ENCODE data around the gene PCDH9. TPM values are rescaled to one million over a fixed set of nuclear protein-coding genes. Genes with fewer than 3 reads are reported as not detected.

PCDH9 gene
- total and polyA plus RNA-seq, 2 experiments from 2014 or later = 0.31 to 0.52 TPM

DNA sequence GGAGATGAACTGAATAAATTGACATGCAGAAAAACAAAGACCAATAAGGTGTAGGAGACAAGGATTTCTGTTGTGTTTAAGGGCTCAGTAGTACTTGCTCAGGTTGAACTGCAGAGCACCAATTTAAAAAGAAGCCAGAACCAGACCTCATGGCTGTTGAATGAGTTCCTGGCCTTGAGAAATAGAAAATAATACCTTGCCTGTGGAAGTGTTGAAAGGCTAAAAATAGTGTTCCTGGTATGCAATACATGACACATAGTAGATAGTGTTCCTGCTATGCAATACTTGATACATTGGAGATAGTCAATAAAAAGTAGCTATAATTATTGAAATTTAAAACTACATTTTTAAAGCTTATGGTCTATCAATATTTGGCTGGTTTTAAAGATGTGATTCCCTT lies 595.8 kb downstream of the PCDH9 start:
- Histone ChIP-seq H2AFZ (no peak overlapping the region), H3K4me2 (no peak overlapping the region), H3K4me1 (ENCODE audit: insufficient read depth) (no peaks in the 10 kb centered on the region), H3K27me3 (ENCODE audit: insufficient read depth) (no peaks in the 10 kb centered on the region), H3K9me2 (ENCODE audit: insufficient read depth) (no peaks in the 10 kb centered on the region), H3K79me2 (replicated peaks; ENCODE audit: insufficient read depth) (no peaks in the 10 kb centered on the region), H3K27ac (ENCODE audit: low read depth) (no peak overlapping the region), H3K36me3 (ENCODE audit: insufficient read depth) (no peaks in the 10 kb centered on the region), H4K20me1 (replicated peaks; ENCODE audit: insufficient read depth) (no peaks in the 10 kb centered on the region), H3K4me3 (no peak overlapping the region), H3F3A (replicated peaks; ENCODE audit: low read depth) (no peaks in the 10 kb centered on the region)
- DNase-seq (ENCODE audit: low spot score) = no peak
- Mint-ChIP-seq H3K4me1 (peaks cover 7% of the 10 kb centered on the region; the same call in 2 of the 3 replicates), H3K9me3 (peaks cover 5% of the 10 kb centered on the region; the same call in 2 of the 3 replicates), H3K27ac (no peak overlapping the region), H3K36me3 (ENCODE audit: low read depth) (peaks cover 5% of the 10 kb centered on the region; the same call in 2 of the 3 replicates), H3K27me3 (ENCODE audit: insufficient read depth, low read depth, poor library complexity) (no peaks in the 10 kb centered on the region), H3K4me3 (no peak overlapping the region)
- TF ChIP-seq STAT1 (IDR thresholded peaks at IDR 0.05; ENCODE audit: unreplicated experiment) (no peak), EZH2 (IDR thresholded peaks at IDR 0.05; ENCODE audit: low read depth, unreplicated experiment) (no peak), CREB1 (CRISPR knock-in tag; IDR thresholded peaks at IDR 0.05; ENCODE audit: low read depth) (no peak), JUNB (IDR thresholded peaks at IDR 0.05; ENCODE audit: unreplicated experiment) (no peak), POLR2AphosphoS5 (IDR thresholded peaks at IDR 0.05; ENCODE audit: low read depth) (no peak), ZNF114 (CRISPR knock-in tag; IDR thresholded peaks at IDR 0.05) (no peak), ZNF331 (CRISPR knock-in tag; IDR thresholded peaks at IDR 0.05; ENCODE audit: low read depth) (no peak)
- TF ChIP-seq, protein P1, sequence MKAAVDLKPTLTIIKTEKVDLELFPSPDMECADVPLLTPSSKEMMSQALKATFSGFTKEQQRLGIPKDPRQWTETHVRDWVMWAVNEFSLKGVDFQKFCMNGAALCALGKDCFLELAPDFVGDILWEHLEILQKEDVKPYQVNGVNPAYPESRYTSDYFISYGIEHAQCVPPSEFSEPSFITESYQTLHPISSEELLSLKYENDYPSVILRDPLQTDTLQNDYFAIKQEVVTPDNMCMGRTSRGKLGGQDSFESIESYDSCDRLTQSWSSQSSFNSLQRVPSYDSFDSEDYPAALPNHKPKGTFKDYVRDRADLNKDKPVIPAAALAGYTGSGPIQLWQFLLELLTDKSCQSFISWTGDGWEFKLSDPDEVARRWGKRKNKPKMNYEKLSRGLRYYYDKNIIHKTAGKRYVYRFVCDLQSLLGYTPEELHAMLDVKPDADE (IDR thresholded peaks at IDR 0.05) = no peak
- TF ChIP-seq, protein P2, sequence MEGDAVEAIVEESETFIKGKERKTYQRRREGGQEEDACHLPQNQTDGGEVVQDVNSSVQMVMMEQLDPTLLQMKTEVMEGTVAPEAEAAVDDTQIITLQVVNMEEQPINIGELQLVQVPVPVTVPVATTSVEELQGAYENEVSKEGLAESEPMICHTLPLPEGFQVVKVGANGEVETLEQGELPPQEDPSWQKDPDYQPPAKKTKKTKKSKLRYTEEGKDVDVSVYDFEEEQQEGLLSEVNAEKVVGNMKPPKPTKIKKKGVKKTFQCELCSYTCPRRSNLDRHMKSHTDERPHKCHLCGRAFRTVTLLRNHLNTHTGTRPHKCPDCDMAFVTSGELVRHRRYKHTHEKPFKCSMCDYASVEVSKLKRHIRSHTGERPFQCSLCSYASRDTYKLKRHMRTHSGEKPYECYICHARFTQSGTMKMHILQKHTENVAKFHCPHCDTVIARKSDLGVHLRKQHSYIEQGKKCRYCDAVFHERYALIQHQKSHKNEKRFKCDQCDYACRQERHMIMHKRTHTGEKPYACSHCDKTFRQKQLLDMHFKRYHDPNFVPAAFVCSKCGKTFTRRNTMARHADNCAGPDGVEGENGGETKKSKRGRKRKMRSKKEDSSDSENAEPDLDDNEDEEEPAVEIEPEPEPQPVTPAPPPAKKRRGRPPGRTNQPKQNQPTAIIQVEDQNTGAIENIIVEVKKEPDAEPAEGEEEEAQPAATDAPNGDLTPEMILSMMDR (conservative IDR thresholded peaks at IDR 0.05; ENCODE audit: low read depth in 2 of 2) = no peak
- TF ChIP-seq, protein P3, sequence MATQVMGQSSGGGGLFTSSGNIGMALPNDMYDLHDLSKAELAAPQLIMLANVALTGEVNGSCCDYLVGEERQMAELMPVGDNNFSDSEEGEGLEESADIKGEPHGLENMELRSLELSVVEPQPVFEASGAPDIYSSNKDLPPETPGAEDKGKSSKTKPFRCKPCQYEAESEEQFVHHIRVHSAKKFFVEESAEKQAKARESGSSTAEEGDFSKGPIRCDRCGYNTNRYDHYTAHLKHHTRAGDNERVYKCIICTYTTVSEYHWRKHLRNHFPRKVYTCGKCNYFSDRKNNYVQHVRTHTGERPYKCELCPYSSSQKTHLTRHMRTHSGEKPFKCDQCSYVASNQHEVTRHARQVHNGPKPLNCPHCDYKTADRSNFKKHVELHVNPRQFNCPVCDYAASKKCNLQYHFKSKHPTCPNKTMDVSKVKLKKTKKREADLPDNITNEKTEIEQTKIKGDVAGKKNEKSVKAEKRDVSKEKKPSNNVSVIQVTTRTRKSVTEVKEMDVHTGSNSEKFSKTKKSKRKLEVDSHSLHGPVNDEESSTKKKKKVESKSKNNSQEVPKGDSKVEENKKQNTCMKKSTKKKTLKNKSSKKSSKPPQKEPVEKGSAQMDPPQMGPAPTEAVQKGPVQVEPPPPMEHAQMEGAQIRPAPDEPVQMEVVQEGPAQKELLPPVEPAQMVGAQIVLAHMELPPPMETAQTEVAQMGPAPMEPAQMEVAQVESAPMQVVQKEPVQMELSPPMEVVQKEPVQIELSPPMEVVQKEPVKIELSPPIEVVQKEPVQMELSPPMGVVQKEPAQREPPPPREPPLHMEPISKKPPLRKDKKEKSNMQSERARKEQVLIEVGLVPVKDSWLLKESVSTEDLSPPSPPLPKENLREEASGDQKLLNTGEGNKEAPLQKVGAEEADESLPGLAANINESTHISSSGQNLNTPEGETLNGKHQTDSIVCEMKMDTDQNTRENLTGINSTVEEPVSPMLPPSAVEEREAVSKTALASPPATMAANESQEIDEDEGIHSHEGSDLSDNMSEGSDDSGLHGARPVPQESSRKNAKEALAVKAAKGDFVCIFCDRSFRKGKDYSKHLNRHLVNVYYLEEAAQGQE (IDR thresholded peaks at IDR 0.05; ENCODE audit: unreplicated experiment) = no peak
- no peak for ATAC-seq

Data from GM23338 (cell line).